MM.1S (cell line): Measurements from ENCODE around the gene ATP8B2.

ENCODE experiments used
- DNase-seq: peaks from one replicate; pipeline ENCODE4 v3.0.0-alpha.2; 2015
- H2AFZ ChIP-seq: fragments of 300-600 bp; sonication (generic); 2 replicates; pipeline ENCODE4 v1.6.0; 2016; ENCODE audit warnings: antibody characterized with exemption, low read length
- H3F3A ChIP-seq: fragments of 300-600 bp; sonication (generic); 2 replicates; pipeline ENCODE4 v1.6.1; 2016; ENCODE audit warnings: mild to moderate bottlenecking, antibody characterized with exemption, low read length, moderate library complexity, mixed read lengths; ENCODE audit not compliant: insufficient read depth
- H3K27ac ChIP-seq: fragments of 300-600 bp; sonication (generic); 2 replicates; pipeline ENCODE4 v1.5.1; 2016; ENCODE audit warnings: mild to moderate bottlenecking, low read length
- H3K27me3 ChIP-seq: fragments of 300-600 bp; sonication (generic); replicated peaks from 2 replicates; pipeline ENCODE4 v1.6.0; 2016; ENCODE audit warnings: low read length; ENCODE audit not compliant: insufficient read depth
- H3K36me3 ChIP-seq: fragments of 300-600 bp; sonication (generic); replicated peaks from 2 replicates; pipeline ENCODE4 v1.6.1; 2016; ENCODE audit warnings: mild to moderate bottlenecking, low read length, mixed read lengths; ENCODE audit not compliant: insufficient read depth
- H3K4me1 ChIP-seq: fragments of 300-600 bp; sonication (generic); 2 replicates; pipeline ENCODE4 v1.6.1; 2016; ENCODE audit warnings: low read length, mixed read lengths
- H3K4me2 ChIP-seq: fragments of 300-600 bp; sonication (generic); 2 replicates; pipeline ENCODE4 v1.6.0; 2016; ENCODE audit warnings: low read depth, low read length
- H3K4me3 ChIP-seq: fragments of 300-600 bp; sonication (generic); 2 replicates; pipeline ENCODE4 v1.5.1; 2016; ENCODE audit warnings: low read length, mixed read lengths
- H3K79me2 ChIP-seq: fragments of 300-600 bp; sonication (generic); 2 replicates; pipeline ENCODE4 v1.6.1; 2016; ENCODE audit warnings: mixed run types, low read length, mixed read lengths
- H3K9ac ChIP-seq: fragments of 300-600 bp; sonication (generic); 2 replicates; pipeline ENCODE4 v1.6.1; 2016; ENCODE audit warnings: low read length, mixed read lengths
- H3K9me2 ChIP-seq: fragments of 300-600 bp; sonication (generic); replicated peaks from 2 replicates; pipeline ENCODE4 v1.6.1; 2016; ENCODE audit warnings: mild to moderate bottlenecking, low read length, mixed read lengths; ENCODE audit not compliant: insufficient read depth
- H3K9me3 ChIP-seq: fragments of 300-600 bp; sonication (generic); replicated peaks from 2 replicates; pipeline ENCODE4 v1.6.1; 2016; ENCODE audit warnings: mild to moderate bottlenecking, low read length, mixed read lengths; ENCODE audit not compliant: insufficient read depth
- H4K20me1 ChIP-seq: fragments of 300-600 bp; sonication (generic); 2 replicates; pipeline ENCODE4 v1.6.1; 2016; ENCODE audit warnings: mild to moderate bottlenecking, low read length, moderate library complexity, mixed read lengths; ENCODE audit not compliant: insufficient read depth
- CTCF ChIP-seq: fragments of 300-600 bp; sonication (generic); IDR thresholded peaks from 2 replicates; pipeline ENCODE4 v1.5.1; 2016; ENCODE audit warnings: antibody characterized with exemption, low read length, mixed read lengths
- EZH2 ChIP-seq: fragments of 300-600 bp; sonication (generic); optimal IDR thresholded peaks from 2 replicates; pipeline ENCODE3; 2017; ENCODE audit warnings: low read depth, mild to moderate bottlenecking, antibody characterized with exemption, low read length, mixed read lengths
- EZH2phosphoT487 ChIP-seq: fragments of 300-600 bp; sonication (generic); IDR thresholded peaks from 2 replicates; pipeline ENCODE4 v1.6.1; 2018; ENCODE audit warnings: antibody characterized with exemption, low read length

ATP8B2 gene

GRCh38 chr1:154349121-154349520 lies 23.8 kb downstream of the ATP8B2 start:
- H3K4me2 ChIP-seq: no peak overlapping the region
- peaks cover 29% of the 10 kb centered on the region for H3K36me3 ChIP-seq
- H3K4me1 ChIP-seq: peaks cover 15% of the 10 kb centered on the region
- H4K20me1 ChIP-seq: no peaks in the 10 kb centered on the region
- H3K9ac ChIP-seq: no peak overlapping the region
- no peak overlapping the region for H3K27ac ChIP-seq
- peak; percentile 5 for DNase-seq
- H3K79me2 ChIP-seq: peaks cover 18% of the 10 kb centered on the region
- H3K9me3 ChIP-seq: no peaks in the 10 kb centered on the region
- no peaks in the 10 kb centered on the region for H3K27me3 ChIP-seq
- no peaks in the 10 kb centered on the region for H3K9me2 ChIP-seq
- peaks cover 30% of the 10 kb centered on the region for H3F3A ChIP-seq
- H2AFZ ChIP-seq: no peak overlapping the region
- TF ChIP-seq CTCF (no peak), EZH2 (no peak), EZH2phosphoT487 (no peak)
- no peak overlapping the region for H3K4me3 ChIP-seq

- Histone ChIP-seq H3K9me3 (no peaks in the 10 kb centered on the region), H3K27me3 (no peaks in the 10 kb centered on the region), H3K9ac (no peak overlapping the region), H3K4me3 (no peak overlapping the region), H3K4me2 (no peak overlapping the region), H2AFZ (no peak overlapping the region), H3K4me1 (peaks cover 19% of the 10 kb centered on the region), H3F3A (peaks cover 32% of the 10 kb centered on the region), H3K79me2 (peaks cover 9% of the 10 kb centered on the region), H3K27ac (no peak overlapping the region), H3K36me3 (peaks cover 20% of the 10 kb centered on the region), H3K9me2 (no peaks in the 10 kb centered on the region), H4K20me1 (no peaks in the 10 kb centered on the region)
- DNase-seq: peak; percentile 5
- no peak for TF ChIP-seq EZH2
- TF ChIP-seq EZH2phosphoT487: no peak
- no peak for TF ChIP-seq CTCF
These were observed 25.1 kb downstream of the ATP8B2 start for GRCh38 chr1:154350383-154350782.

GRCh38 chr1:154351363-154352068 lies 26.2 kb downstream of the ATP8B2 start:
- Histone ChIP-seq H3K27me3 (no peaks in the 10 kb centered on the region), H3K4me3 (no peak overlapping the region), H3K4me2 (peak overlapping the region; percentile 99; the same call in 1 of the 2 replicates), H3F3A (peaks cover 28% of the 10 kb centered on the region), H3K9me3 (no peaks in the 10 kb centered on the region), H3K9me2 (no peaks in the 10 kb centered on the region), H3K27ac (no peak overlapping the region), H4K20me1 (no peaks in the 10 kb centered on the region), H3K36me3 (peaks cover 10% of the 10 kb centered on the region), H3K79me2 (0 out of 2 replicates have a peak, but pooled peaks cover under 1% of the 10 kb centered on the region), H2AFZ (no peak overlapping the region), H3K9ac (no peak overlapping the region), H3K4me1 (peaks cover 19% of the 10 kb centered on the region)
- peak; percentile 5 for DNase-seq
- TF ChIP-seq CTCF: no peak
- TF ChIP-seq EZH2phosphoT487: no peak
- TF ChIP-seq EZH2: no peak
